Endothelial cell of umbilical vein (primary cell): ENCODE measurements around the gene FRY. TPM values are rescaled to one million over a fixed set of nuclear protein-coding genes. Genes with fewer than 3 reads are reported as not detected.

Experiments used
- BruUV-seq: library from RNA; stranded (reverse); fragments of 400-500 nt; replicated peaks from 2 replicates; lab custom pipeline; 2021; lab: Mats Ljungman, UMichigan
- CTCF ChIA-PET: fragments of 300-600, 350-600 bp; sonication (Branson Sonifier 250); formaldehyde crosslinking; loops from one replicate; lab custom pipeline; 2021; ENCODE audit warnings: antibody characterized with exemption, inconsistent platforms; lab: Charles Lee
- POLR2A ChIA-PET: fragments of 300-600, 350-600 bp; sonication (Branson Sonifier 250); formaldehyde crosslinking; loops from one replicate; lab custom pipeline; 2021; ENCODE audit warnings: antibody characterized with exemption, inconsistent platforms; lab: Charles Lee
- DNase-seq: peaks from one replicate; pipeline ENCODE4 v3.0.0-alpha.2; 2011; ENCODE audit warnings: low read depth, low spot score
- FAIRE-seq: peaks from 2 replicates; lab custom pipeline; 2011; peaks lifted over from hg19 to GRCh38; lab: Jason Lieb, UNC
- H2AFZ ChIP-seq: 2 replicates; pipeline ENCODE4 v1.6.0; 2012; ENCODE audit warnings: low read depth, low read length, control low read depth, inconsistent platforms
- H3K27ac ChIP-seq: 2 replicates; pipeline ENCODE4 v1.5.1; 2011; ENCODE audit warnings: low read depth, mild to moderate bottlenecking, control low read depth, low read length, moderate library complexity; ENCODE audit not compliant: insufficient read depth
- H3K27me3 ChIP-seq, 2 experiments: 2 replicates each; pipeline versions ENCODE4 v1.6.0 to v1.6.1; 2011; ENCODE audit warnings: low read length in 2 of 2, mixed read lengths in 1 of 2; ENCODE audit not compliant: control insufficient read depth in 2 of 2, insufficient read depth in 2 of 2
- H3K36me3 ChIP-seq, 2 experiments: 2 replicates in 1 of 2; 3 replicates in 1 of 2; pipeline ENCODE4 v1.5.1; 2011; ENCODE audit warnings: low read length in 2 of 2, mild to moderate bottlenecking in 1 of 2, moderate library complexity in 1 of 2; ENCODE audit not compliant: control insufficient read depth in 2 of 2, insufficient read depth in 2 of 2; ENCODE audit errors: extremely low read depth in 1 of 2
- H3K4me1 ChIP-seq: 3 replicates; pipeline ENCODE4 v1.5.1; 2011; ENCODE audit warnings: mild to moderate bottlenecking, low read length; ENCODE audit not compliant: control insufficient read depth, insufficient read depth; ENCODE audit errors: extremely low read depth
- H3K4me2 ChIP-seq: 2 replicates; pipeline ENCODE4 v1.6.1; 2011; ENCODE audit warnings: low read length, control low read depth, mixed read lengths; ENCODE audit not compliant: insufficient read depth
- H3K4me3 ChIP-seq, 3 experiments: fragments of 200-600 bp in 1 of 3; sonication (generic), shearing (Covaris generic) in 1 of 3; replicated peaks in 1 of 3; 2 replicates each; pipeline ENCODE4 v1.5.1; 2011 to 2016; ENCODE audit warnings: control low read depth in 3 of 3, low read length in 3 of 3, mild to moderate bottlenecking in 2 of 3, inconsistent platforms in 1 of 3, low read depth in 1 of 3, moderate library complexity in 1 of 3; ENCODE audit not compliant: insufficient read depth in 1 of 3
- H3K79me2 ChIP-seq: 2 replicates; pipeline ENCODE4 v1.6.0; 2012; ENCODE audit warnings: low read length, inconsistent platforms; ENCODE audit not compliant: control insufficient read depth, insufficient read depth
- H3K9ac ChIP-seq: replicated peaks from 2 replicates; pipeline ENCODE3; 2011; ENCODE audit warnings: low read length, control low read depth; ENCODE audit not compliant: insufficient read depth; ENCODE audit errors: extremely low read depth
- H3K9me1 ChIP-seq: replicated peaks from 3 replicates; pipeline ENCODE4 v1.6.0; 2011; ENCODE audit warnings: mild to moderate bottlenecking, low read length; ENCODE audit not compliant: control insufficient read depth, insufficient read depth; ENCODE audit errors: extremely low read depth
- H3K9me3 ChIP-seq: replicated peaks from 2 replicates; pipeline ENCODE4 v1.5.1; 2012; ENCODE audit warnings: low read length, inconsistent platforms; ENCODE audit not compliant: control insufficient read depth, insufficient read depth
- H4K20me1 ChIP-seq: replicated peaks from 2 replicates; pipeline ENCODE3; 2011; ENCODE audit warnings: mild to moderate bottlenecking, low read length; ENCODE audit not compliant: control insufficient read depth, insufficient read depth; ENCODE audit errors: extremely low read depth
- EZH2 ChIP-seq: IDR thresholded peaks from 2 replicates; pipeline ENCODE4 v1.6.1; 2012; ENCODE audit warnings: borderline replicate concordance, low read depth, mild to moderate bottlenecking, moderate library complexity, low read length, inconsistent platforms; ENCODE audit not compliant: severe bottlenecking
- FOS ChIP-seq: IDR thresholded peaks from 2 replicates; pipeline ENCODE4 v1.6.1; 2011; ENCODE audit warnings: mild to moderate bottlenecking, low read length, moderate library complexity, borderline replicate concordance; ENCODE audit not compliant: insufficient read depth
- GATA2 ChIP-seq: IDR thresholded peaks from 2 replicates; pipeline ENCODE4 v1.7.0; 2011; ENCODE audit warnings: low read depth, mild to moderate bottlenecking, moderate library complexity, mixed read lengths, low read length; ENCODE audit not compliant: insufficient read length, insufficient read depth
- JUN ChIP-seq: IDR thresholded peaks from 2 replicates; pipeline ENCODE4 v1.6.1; 2011; ENCODE audit warnings: borderline replicate concordance, low read depth; ENCODE audit not compliant: insufficient read length, insufficient read depth
- MYC ChIP-seq: IDR thresholded peaks from one replicate; pipeline ENCODE4 v1.6.1; 2011; ENCODE audit warnings: mild to moderate bottlenecking, low read depth, low read length
- POLR2A ChIP-seq: IDR thresholded peaks from 2 replicates; pipeline ENCODE4 v1.6.1; 2012; ENCODE audit warnings: low read depth, mild to moderate bottlenecking, control low read depth, low read length
- POLR2AphosphoS5 ChIP-seq: IDR thresholded peaks from 2 replicates; pipeline ENCODE4 v1.6.1; 2012; ENCODE audit warnings: low read depth, mild to moderate bottlenecking, control low read depth, low read length, moderate library complexity; ENCODE audit not compliant: insufficient read depth
- dilution Hi-C: fragments of 300-500 bp; cut with MboI; formaldehyde crosslinking; loops from one replicate; pipeline ENCODE4 v1.15.0; 2019; ENCODE audit warnings: low sequenced_read_pairs; ENCODE audit not compliant: extremely low pct_ligation_motif_present
- intact Hi-C: fragments of 100-400 bp; cut with micrococcal nuclease; formaldehyde crosslinking; loops from one replicate; pipeline ENCODE4 v1.10.0; 2022
- polyA plus RNA-seq, 4 experiments: library from polyadenylated mRNA; depleted of rRNA in 3 of 4; stranded (reverse) in 3 of 4; unstranded in 1 of 4; fragments of >200 nt; gene quantifications; 2 replicates each; pipeline versions ENCODE4 v1.2.1 to v1.2.3, GENCODE V29; 2011 to 2012; ENCODE audit warnings: missing spikeins in 1 of 4
- total RNA-seq: library from RNA; stranded (reverse); gene quantifications from 2 replicates; pipeline ENCODE4 v1.2.3, GENCODE V29; 2021
- TF ChIP-seq, protein P1 (sequence below), 2 donors: IDR thresholded peaks; 1 replicate in 1 of 2; 2 replicates in 1 of 2; pipeline ENCODE4 v1.5.1; 2011; ENCODE audit warnings: low read length in 2 of 2, mild to moderate bottlenecking in 2 of 2, moderate library complexity in 2 of 2, control low read depth in 1 of 2, inconsistent platforms in 1 of 2, low read depth in 1 of 2; ENCODE audit not compliant: insufficient read depth in 1 of 2; ENCODE audit errors: extremely low read depth in 1 of 2
- TF ChIP-seq, protein P2 (sequence below): IDR thresholded peaks from 2 replicates; pipeline ENCODE4 v1.6.1; 2011; ENCODE audit not compliant: insufficient read depth, insufficient read length

The FRY gene
- total and polyA plus RNA-seq, 2 donors (not counting 3 experiments of a cell fraction or from before 2014, with no cell fraction given): 57.3 to 75.8 TPM

DNA sequence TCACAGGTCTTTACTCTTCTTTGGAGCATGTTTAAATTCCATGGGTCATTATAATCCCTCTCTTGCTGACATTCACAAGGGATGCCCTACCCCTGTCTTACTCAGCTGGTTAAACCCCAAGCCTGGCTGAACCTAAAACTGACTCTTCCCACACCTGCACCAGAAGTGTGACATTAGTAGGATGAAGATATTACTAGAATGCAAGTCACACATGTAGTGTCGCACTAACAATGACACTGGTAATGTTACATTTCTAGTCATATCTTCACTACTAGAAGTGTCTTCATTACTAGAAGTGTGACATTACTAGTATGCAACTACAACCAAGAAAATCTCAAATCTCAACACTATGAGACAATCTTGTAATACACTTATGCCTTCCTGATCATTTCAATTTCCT, 269.3 kb downstream of the FRY start:
- H3K9ac ChIP-seq: no peak overlapping the region
- CTCF ChIA-PET: interaction anchor here (1.0 to 2.6 kb wide), 4 partner anchors 13 to 55 kb away, joined by 3 to 16 read pairs (median 4); no protein-coding TSS in a partner anchor
- no peaks in the 10 kb centered on the region for H3K79me2 ChIP-seq
- no peaks in the 10 kb centered on the region for H4K20me1 ChIP-seq
- FAIRE-seq (no peak), DNase-seq (no peak)
- dilution Hi-C loops (no loop called here), intact Hi-C loops (no loop called here)
- no peaks in the 10 kb centered on the region for H3K36me3 ChIP-seq
- H3K4me3 ChIP-seq: no peak overlapping the region
- H3K4me1 ChIP-seq: peaks cover 9% of the 10 kb centered on the region
- H3K9me3 ChIP-seq: no peaks in the 10 kb centered on the region
- no peak overlapping the region for H3K27ac ChIP-seq
- H3K4me2 ChIP-seq: no peak overlapping the region
- POLR2A ChIA-PET: no interaction called here
- no peak overlapping the region for H2AFZ ChIP-seq
- no peaks in the 10 kb centered on the region for H3K9me1 ChIP-seq
- no peak for TF ChIP-seq GATA2
- TF ChIP-seq MYC: no peak
- TF ChIP-seq, protein P1, sequence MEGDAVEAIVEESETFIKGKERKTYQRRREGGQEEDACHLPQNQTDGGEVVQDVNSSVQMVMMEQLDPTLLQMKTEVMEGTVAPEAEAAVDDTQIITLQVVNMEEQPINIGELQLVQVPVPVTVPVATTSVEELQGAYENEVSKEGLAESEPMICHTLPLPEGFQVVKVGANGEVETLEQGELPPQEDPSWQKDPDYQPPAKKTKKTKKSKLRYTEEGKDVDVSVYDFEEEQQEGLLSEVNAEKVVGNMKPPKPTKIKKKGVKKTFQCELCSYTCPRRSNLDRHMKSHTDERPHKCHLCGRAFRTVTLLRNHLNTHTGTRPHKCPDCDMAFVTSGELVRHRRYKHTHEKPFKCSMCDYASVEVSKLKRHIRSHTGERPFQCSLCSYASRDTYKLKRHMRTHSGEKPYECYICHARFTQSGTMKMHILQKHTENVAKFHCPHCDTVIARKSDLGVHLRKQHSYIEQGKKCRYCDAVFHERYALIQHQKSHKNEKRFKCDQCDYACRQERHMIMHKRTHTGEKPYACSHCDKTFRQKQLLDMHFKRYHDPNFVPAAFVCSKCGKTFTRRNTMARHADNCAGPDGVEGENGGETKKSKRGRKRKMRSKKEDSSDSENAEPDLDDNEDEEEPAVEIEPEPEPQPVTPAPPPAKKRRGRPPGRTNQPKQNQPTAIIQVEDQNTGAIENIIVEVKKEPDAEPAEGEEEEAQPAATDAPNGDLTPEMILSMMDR (IDR thresholded peaks at IDR 0.05; ENCODE audit: extremely low read depth in 1 of 2, insufficient read depth in 1 of 2, low read depth in 1 of 2, low read length in 2 of 2): no peak
- TF ChIP-seq, protein P2, sequence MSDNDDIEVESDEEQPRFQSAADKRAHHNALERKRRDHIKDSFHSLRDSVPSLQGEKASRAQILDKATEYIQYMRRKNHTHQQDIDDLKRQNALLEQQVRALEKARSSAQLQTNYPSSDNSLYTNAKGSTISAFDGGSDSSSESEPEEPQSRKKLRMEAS: no peak
- no peak for TF ChIP-seq FOS
- no peak for TF ChIP-seq POLR2A
- no peak for TF ChIP-seq EZH2
- TF ChIP-seq JUN: no peak
- TF ChIP-seq POLR2AphosphoS5: no peak
- BruUV-seq: no TSS peak
- no peaks in the 10 kb centered on the region for H3K27me3 ChIP-seq
